Measurements from ENCODE around the gene FAM186B.

FAM186B gene

GRCh38 chr12:49624921-49625577 lies 19.6 kb upstream of the FAM186B start:
- H3K27me3 ChIP-seq (ENCODE audit: control insufficient read depth in 2 of 2, insufficient read depth in 2 of 2, low read length in 2 of 2), result no peaks in the 10 kb centered on the region
- no peaks in the 10 kb centered on the region for H3K9me3 ChIP-seq (ENCODE audit: control insufficient read depth in 2 of 2, low read length in 2 of 2)
- H3K36me3 ChIP-seq (ENCODE audit: control insufficient read depth in 2 of 2, insufficient read depth in 2 of 2, low read length in 2 of 2), result no peaks in the 10 kb centered on the region
- no peak overlapping the region for H3K27ac ChIP-seq (ENCODE audit: low read depth in 2 of 2, low read length in 2 of 2)
- H3K4me1 ChIP-seq (ENCODE audit: control insufficient read depth in 2 of 2, insufficient read depth in 2 of 2, low read length in 2 of 2), result peaks cover 7 to 11% of the 10 kb centered on the region in 2 donors
- no peak overlapping the region for H3K9ac ChIP-seq (ENCODE audit: low read depth in 1 of 2, low read length in 2 of 2)
- H3K4me3 ChIP-seq (ENCODE audit: low read length in 2 of 2), result no peak overlapping the region

GRCh38 chr12:49623142-49623904 lies 17.9 kb upstream of the FAM186B start, which contains the start of gene PRPF40B:
Gene PRPF40B (plus strand): TSS chr12:49623561. CDS start chr12:49623591, 30 bp downstream.
- peaks cover 7 to 11% of the 10 kb centered on the region in 2 donors for H3K4me1 ChIP-seq (ENCODE audit: control insufficient read depth in 2 of 2, insufficient read depth in 2 of 2, low read length in 2 of 2)
- H3K27ac ChIP-seq (ENCODE audit: low read depth in 2 of 2, low read length in 2 of 2), result peak within 1 kb of the TSS; percentile 75 to 79

DNA sequence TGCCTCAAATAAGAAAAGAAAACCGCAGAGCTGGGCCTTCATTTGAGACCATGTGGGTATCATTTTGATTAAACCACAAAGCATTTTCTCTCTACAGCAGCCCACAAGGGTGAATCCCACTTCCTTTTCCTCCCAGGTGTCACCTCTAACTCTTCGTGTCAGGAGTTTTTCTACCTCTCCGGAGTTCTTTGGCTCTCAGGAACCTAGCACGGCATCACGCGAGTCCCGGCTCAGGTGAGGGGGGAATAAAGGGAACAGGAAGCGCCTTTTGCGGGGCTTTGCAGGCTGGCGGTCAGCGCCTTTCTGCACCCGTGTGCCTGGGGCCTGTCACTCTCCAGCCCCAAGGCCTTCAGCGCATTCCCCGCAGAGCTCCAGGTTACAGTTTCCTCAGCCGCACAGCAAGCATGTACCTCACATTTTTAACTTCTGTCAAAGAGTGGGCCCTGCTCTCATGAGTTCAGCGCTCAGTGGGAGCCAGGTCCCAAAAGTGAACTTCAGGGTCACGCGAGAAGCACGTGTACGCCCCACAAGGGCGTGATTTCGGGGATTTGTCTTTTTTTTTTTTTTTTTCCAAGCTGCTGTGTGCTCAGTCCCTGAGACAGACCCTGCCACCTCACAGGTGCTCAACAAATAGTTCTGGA lies 17.2 kb upstream of the FAM186B start:
- H3K4me1 ChIP-seq (ENCODE audit: control insufficient read depth in 2 of 2, insufficient read depth in 2 of 2, low read length in 2 of 2), result peaks cover 7 to 11% of the 10 kb centered on the region in 2 donors
- H3K9me3 ChIP-seq (ENCODE audit: control insufficient read depth in 2 of 2, low read length in 2 of 2), result no peaks in the 10 kb centered on the region
- peak overlapping the region; percentile 75 to 79 for H3K27ac ChIP-seq (ENCODE audit: low read depth in 2 of 2, low read length in 2 of 2)

More at GRCh38 chr12:49623142-49623904, 17.9 kb upstream of the FAM186B start, which contains the start of gene PRPF40B:
- Histone ChIP-seq H3K9ac (ENCODE audit: low read depth in 1 of 2, low read length in 2 of 2) (peak within 1 kb of the TSS; percentile 66 to 73), H3K9me3 (ENCODE audit: control insufficient read depth in 2 of 2, low read length in 2 of 2) (no peaks in the 10 kb centered on the region), H3K36me3 (ENCODE audit: control insufficient read depth in 2 of 2, insufficient read depth in 2 of 2, low read length in 2 of 2) (no peaks in the 10 kb centered on the region), H3K27me3 (ENCODE audit: control insufficient read depth in 2 of 2, insufficient read depth in 2 of 2, low read length in 2 of 2) (no peaks in the 10 kb centered on the region), H3K4me3 (ENCODE audit: low read length in 2 of 2) (peak within 1 kb of the TSS; percentile 66 to 89)

GRCh38 chr12:49621651-49622500 lies 16.4 kb upstream of the FAM186B start:
- Histone ChIP-seq H3K27me3 (ENCODE audit: control insufficient read depth in 2 of 2, insufficient read depth in 2 of 2, low read length in 2 of 2) (peaks cover 0 to 2% of the 10 kb centered on the region in 2 donors), H3K27ac (ENCODE audit: low read depth in 2 of 2, low read length in 2 of 2) (peak overlapping the region; percentile 75 to 79), H3K9me3 (ENCODE audit: control insufficient read depth in 2 of 2, low read length in 2 of 2) (no peaks in the 10 kb centered on the region), H3K36me3 (ENCODE audit: control insufficient read depth in 2 of 2, insufficient read depth in 2 of 2, low read length in 2 of 2) (no peaks in the 10 kb centered on the region), H3K4me1 (ENCODE audit: control insufficient read depth in 2 of 2, insufficient read depth in 2 of 2, low read length in 2 of 2) (peaks cover 7 to 11% of the 10 kb centered on the region in 2 donors), H3K4me3 (ENCODE audit: low read length in 2 of 2) (peak overlapping the region; percentile 66 to 89), H3K9ac (ENCODE audit: low read depth in 1 of 2, low read length in 2 of 2) (peak overlapping the region; percentile 66 to 73)

More for the DNA sequence above, 17.2 kb upstream of the FAM186B start:
- Histone ChIP-seq H3K27me3 (ENCODE audit: control insufficient read depth in 2 of 2, insufficient read depth in 2 of 2, low read length in 2 of 2) (peaks cover 0 to 2% of the 10 kb centered on the region in 2 donors), H3K4me3 (ENCODE audit: low read length in 2 of 2) (peak overlapping the region; percentile 66 to 89), H3K9ac (ENCODE audit: low read depth in 1 of 2, low read length in 2 of 2) (peak overlapping the region; percentile 66 to 73), H3K36me3 (ENCODE audit: control insufficient read depth in 2 of 2, insufficient read depth in 2 of 2, low read length in 2 of 2) (no peaks in the 10 kb centered on the region)

DNA sequence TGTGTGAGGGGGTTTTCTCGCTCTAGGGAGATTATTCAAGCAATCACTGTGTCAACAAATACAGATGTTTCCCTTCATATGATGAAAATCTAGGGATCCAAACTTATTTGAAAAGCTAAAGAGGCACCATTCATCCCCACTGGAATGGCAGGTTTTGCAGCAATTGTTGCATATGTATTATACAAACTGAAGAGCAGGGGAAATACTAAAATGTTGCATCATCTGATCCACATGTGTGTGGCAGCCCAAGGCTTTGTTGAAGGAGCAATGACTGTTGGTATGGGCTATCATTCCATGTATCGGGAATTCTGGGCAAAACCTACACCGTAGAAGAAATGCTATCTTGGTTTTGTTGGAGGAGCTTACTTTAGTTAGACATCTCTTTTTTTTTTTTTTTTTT lies 13.8 kb upstream of the FAM186B start:
- Histone ChIP-seq H3K4me1 (ENCODE audit: control insufficient read depth in 2 of 2, insufficient read depth in 2 of 2, low read length in 2 of 2) (peaks cover 7 to 11% of the 10 kb centered on the region in 2 donors), H3K4me3 (ENCODE audit: low read length in 2 of 2) (no peak overlapping the region), H3K9ac (ENCODE audit: low read depth in 1 of 2, low read length in 2 of 2) (no peak overlapping the region), H3K27me3 (ENCODE audit: control insufficient read depth in 2 of 2, insufficient read depth in 2 of 2, low read length in 2 of 2) (peaks cover 0 to 2% of the 10 kb centered on the region in 2 donors), H3K36me3 (ENCODE audit: control insufficient read depth in 2 of 2, insufficient read depth in 2 of 2, low read length in 2 of 2) (no peaks in the 10 kb centered on the region), H3K27ac (ENCODE audit: low read depth in 2 of 2, low read length in 2 of 2) (no peak overlapping the region), H3K9me3 (ENCODE audit: control insufficient read depth in 2 of 2, low read length in 2 of 2) (no peaks in the 10 kb centered on the region)

- Histone ChIP-seq H3K36me3 (ENCODE audit: control insufficient read depth in 2 of 2, insufficient read depth in 2 of 2, low read length in 2 of 2) (no peaks in the 10 kb centered on the region), H3K9me3 (ENCODE audit: control insufficient read depth in 2 of 2, low read length in 2 of 2) (no peaks in the 10 kb centered on the region), H3K4me1 (ENCODE audit: control insufficient read depth in 2 of 2, insufficient read depth in 2 of 2, low read length in 2 of 2) (peaks cover 7 to 11% of the 10 kb centered on the region in 2 donors), H3K27ac (ENCODE audit: low read depth in 2 of 2, low read length in 2 of 2) (no peak overlapping the region), H3K9ac (ENCODE audit: low read depth in 1 of 2, low read length in 2 of 2) (no peak overlapping the region), H3K27me3 (ENCODE audit: control insufficient read depth in 2 of 2, insufficient read depth in 2 of 2, low read length in 2 of 2) (peaks cover 0 to 2% of the 10 kb centered on the region in 2 donors), H3K4me3 (ENCODE audit: low read length in 2 of 2) (no peak overlapping the region)
These were observed 13.1 kb upstream of the FAM186B start for GRCh38 chr12:49618576-49618975.

GRCh38 chr12:49616533-49617219 lies 11.2 kb upstream of the FAM186B start:
- Histone ChIP-seq H3K36me3 (ENCODE audit: control insufficient read depth in 2 of 2, insufficient read depth in 2 of 2, low read length in 2 of 2) (no peaks in the 10 kb centered on the region), H3K9me3 (ENCODE audit: control insufficient read depth in 2 of 2, low read length in 2 of 2) (no peaks in the 10 kb centered on the region), H3K27me3 (ENCODE audit: control insufficient read depth in 2 of 2, insufficient read depth in 2 of 2, low read length in 2 of 2) (peaks cover 0 to 2% of the 10 kb centered on the region in 2 donors), H3K9ac (ENCODE audit: low read depth in 1 of 2, low read length in 2 of 2) (no peak overlapping the region), H3K4me1 (ENCODE audit: control insufficient read depth in 2 of 2, insufficient read depth in 2 of 2, low read length in 2 of 2) (peaks cover 2 to 3% of the 10 kb centered on the region in 2 donors), H3K4me3 (ENCODE audit: low read length in 2 of 2) (no peak overlapping the region), H3K27ac (ENCODE audit: low read depth in 2 of 2, low read length in 2 of 2) (no peak overlapping the region)

DNA sequence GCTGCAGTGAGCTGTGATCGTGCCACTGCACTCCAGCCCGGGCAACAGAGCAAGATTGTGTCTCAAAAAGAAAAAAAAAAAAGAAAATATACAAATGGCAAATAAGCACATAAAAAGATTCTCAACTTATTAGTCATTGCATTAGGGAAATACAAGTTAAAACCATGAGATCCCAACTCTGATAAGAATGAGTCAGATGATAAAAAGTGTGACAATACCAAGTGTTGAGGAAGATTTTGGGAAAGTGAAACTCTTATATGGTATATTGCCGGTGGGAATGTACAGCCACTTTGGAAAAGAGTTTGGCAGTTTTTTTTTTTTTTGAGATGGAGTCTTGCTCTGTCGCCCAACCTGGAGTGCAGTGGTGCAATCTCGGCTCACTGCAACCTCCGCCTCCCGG lies 10.3 kb upstream of the FAM186B start:
- H3K36me3 ChIP-seq (ENCODE audit: control insufficient read depth in 2 of 2, insufficient read depth in 2 of 2, low read length in 2 of 2), result no peaks in the 10 kb centered on the region
- H3K27ac ChIP-seq (ENCODE audit: low read depth in 2 of 2, low read length in 2 of 2), result no peak overlapping the region

GRCh38 chr12:49612210-49612609 lies 6.8 kb upstream of the FAM186B start:
- Histone ChIP-seq H3K4me3 (ENCODE audit: low read length in 2 of 2) (no peak overlapping the region), H3K9ac (ENCODE audit: low read depth in 1 of 2, low read length in 2 of 2) (no peak overlapping the region)

More for the DNA sequence above, 10.3 kb upstream of the FAM186B start:
- Histone ChIP-seq H3K27me3 (ENCODE audit: control insufficient read depth in 2 of 2, insufficient read depth in 2 of 2, low read length in 2 of 2) (peaks cover 0 to 2% of the 10 kb centered on the region in 2 donors), H3K4me1 (ENCODE audit: control insufficient read depth in 2 of 2, insufficient read depth in 2 of 2, low read length in 2 of 2) (no peaks in the 10 kb centered on the region), H3K4me3 (ENCODE audit: low read length in 2 of 2) (no peak overlapping the region), H3K9ac (ENCODE audit: low read depth in 1 of 2, low read length in 2 of 2) (no peak overlapping the region), H3K9me3 (ENCODE audit: control insufficient read depth in 2 of 2, low read length in 2 of 2) (no peaks in the 10 kb centered on the region)

More at GRCh38 chr12:49612210-49612609, 6.8 kb upstream of the FAM186B start:
- no peaks in the 10 kb centered on the region for H3K27me3 ChIP-seq (ENCODE audit: control insufficient read depth in 2 of 2, insufficient read depth in 2 of 2, low read length in 2 of 2)
- no peaks in the 10 kb centered on the region for H3K4me1 ChIP-seq (ENCODE audit: control insufficient read depth in 2 of 2, insufficient read depth in 2 of 2, low read length in 2 of 2)
- H3K9me3 ChIP-seq (ENCODE audit: control insufficient read depth in 2 of 2, low read length in 2 of 2), result no peaks in the 10 kb centered on the region
- no peaks in the 10 kb centered on the region for H3K36me3 ChIP-seq (ENCODE audit: control insufficient read depth in 2 of 2, insufficient read depth in 2 of 2, low read length in 2 of 2)
- no peak overlapping the region for H3K27ac ChIP-seq (ENCODE audit: low read depth in 2 of 2, low read length in 2 of 2)
